ENCODE results near the gene C2CD2.

The C2CD2 gene

DNA sequence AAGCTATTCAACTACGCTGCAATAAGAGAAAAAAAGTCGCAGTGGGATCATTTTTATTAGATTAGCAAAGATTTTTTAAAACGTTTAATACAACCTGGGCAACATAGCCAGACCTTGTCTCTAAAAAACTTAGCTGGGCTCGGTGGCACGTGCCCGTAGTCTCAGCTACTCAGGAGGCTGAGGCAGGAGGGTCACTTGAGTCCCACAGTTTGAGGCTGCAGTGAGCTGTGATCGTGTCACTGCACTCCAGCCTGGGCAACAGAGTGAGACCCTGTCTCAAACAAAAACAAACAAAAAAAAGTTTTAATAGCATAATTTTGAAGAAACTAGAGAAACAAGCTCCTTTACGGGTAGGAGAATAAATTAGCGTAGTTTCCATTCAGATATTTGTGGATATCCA, 73.7 kb downstream of the C2CD2 start:
- Mint-ChIP-seq H3K9me3 (no peaks in the 10 kb centered on the region), H3K36me3 (no peaks in the 10 kb centered on the region), H3K4me3 (peak overlapping the region; percentile 80), H3K27ac (peak overlapping the region; percentile 94), H3K27me3 (peaks cover 18% of the 10 kb centered on the region), H3K4me1 (peaks cover 26% of the 10 kb centered on the region)
- CTCF ChIA-PET, result interaction anchor here (1.4 to 2.9 kb wide), 2 partner anchors 228 to 237 kb away, joined by 4 to 11 read pairs; no protein-coding TSS in a partner anchor
- DNase-seq, result no peak

DNA sequence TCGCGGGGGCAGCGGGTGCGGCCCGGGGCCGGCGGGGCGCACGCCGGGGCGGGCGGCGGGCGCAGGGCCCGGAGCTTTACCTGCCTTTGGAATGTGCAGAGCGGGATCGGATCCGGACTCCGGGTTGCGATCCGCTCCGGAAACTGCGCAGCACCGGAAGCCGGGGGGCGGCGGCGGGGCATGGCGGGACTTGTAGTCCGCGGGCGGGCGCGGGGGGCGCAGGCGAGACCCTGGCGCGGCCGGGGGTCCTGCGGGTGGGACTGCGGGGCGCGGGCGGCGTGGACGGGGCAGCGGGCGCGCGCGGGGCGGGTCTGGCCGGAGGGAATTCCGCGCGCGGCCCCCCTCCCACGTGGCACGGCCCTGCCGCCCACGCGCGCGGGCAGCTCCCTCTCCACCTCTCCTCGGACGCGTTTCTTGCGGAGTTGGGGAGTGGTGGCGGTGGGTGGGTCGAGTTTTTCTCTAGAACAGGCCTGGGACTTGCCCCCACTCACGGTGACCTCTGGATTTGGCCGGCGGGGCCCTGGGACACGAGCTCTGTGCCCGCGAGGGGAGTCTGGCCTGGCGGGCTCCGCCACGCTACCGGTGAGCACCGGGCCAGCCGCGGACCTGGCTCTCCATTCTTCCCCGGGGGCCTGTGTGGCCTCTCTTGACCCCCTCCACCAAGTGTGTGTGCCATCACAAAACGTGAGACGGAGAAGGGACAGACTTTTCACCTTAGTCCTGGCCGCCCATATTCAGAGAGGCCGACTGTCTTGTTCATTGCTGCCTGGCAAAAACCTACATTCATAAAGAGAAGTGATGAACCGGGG, 74.4 kb downstream of the C2CD2 start, which contains the start of gene PRDM15:
TSS of gene PRDM15 (minus strand) at position 155 of the 809 bp plus-strand sequence. CDS start 18,981 bp downstream, outside the sequence.
- Mint-ChIP-seq H3K27me3 (peaks cover 10% of the 10 kb centered on the region), H3K4me3 (peak within 1 kb of the TSS; percentile 85), H3K9me3 (no peaks in the 10 kb centered on the region), H3K27ac (peak within 1 kb of the TSS; percentile 94), H3K36me3 (no peaks in the 10 kb centered on the region), H3K4me1 (peaks cover 26% of the 10 kb centered on the region)
- CTCF ChIA-PET, result interaction anchor here (1.4 to 2.9 kb wide), 2 partner anchors 229 to 238 kb away, joined by 4 to 11 read pairs; no protein-coding TSS in a partner anchor
- peak; percentile 88 for DNase-seq

DNA sequence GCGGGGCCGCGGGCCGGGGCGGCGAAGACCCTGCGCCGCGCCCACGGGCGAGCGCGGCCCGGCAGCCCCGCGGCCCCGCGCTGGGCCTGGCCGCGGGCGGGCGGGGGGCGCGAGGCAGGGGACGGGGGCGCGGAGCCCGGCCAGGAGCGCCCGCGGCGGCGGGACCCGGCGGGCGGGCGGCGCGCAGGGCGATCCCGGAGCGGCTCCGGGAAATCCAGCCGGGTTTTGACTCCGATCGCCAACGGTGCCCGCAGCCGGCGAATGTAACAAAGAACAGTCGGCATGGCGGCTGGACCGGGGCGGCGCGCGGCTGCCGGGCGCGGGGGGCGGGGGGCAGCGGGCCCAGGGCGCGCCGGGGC, 75.0 kb downstream of the C2CD2 start:
- Mint-ChIP-seq H3K4me3 (peak overlapping the region; percentile 66), H3K9me3 (no peaks in the 10 kb centered on the region), H3K27me3 (peaks cover 4% of the 10 kb centered on the region), H3K27ac (peak overlapping the region; percentile 65), H3K36me3 (peaks cover 2% of the 10 kb centered on the region), H3K4me1 (peaks cover 26% of the 10 kb centered on the region)
- peak; percentile 86 for DNase-seq
- CTCF ChIA-PET, result interaction anchor here (2.9 kb wide), 1 partner anchor 239 kb away, joined by 11 read pairs; no protein-coding TSS in a partner anchor

DNA sequence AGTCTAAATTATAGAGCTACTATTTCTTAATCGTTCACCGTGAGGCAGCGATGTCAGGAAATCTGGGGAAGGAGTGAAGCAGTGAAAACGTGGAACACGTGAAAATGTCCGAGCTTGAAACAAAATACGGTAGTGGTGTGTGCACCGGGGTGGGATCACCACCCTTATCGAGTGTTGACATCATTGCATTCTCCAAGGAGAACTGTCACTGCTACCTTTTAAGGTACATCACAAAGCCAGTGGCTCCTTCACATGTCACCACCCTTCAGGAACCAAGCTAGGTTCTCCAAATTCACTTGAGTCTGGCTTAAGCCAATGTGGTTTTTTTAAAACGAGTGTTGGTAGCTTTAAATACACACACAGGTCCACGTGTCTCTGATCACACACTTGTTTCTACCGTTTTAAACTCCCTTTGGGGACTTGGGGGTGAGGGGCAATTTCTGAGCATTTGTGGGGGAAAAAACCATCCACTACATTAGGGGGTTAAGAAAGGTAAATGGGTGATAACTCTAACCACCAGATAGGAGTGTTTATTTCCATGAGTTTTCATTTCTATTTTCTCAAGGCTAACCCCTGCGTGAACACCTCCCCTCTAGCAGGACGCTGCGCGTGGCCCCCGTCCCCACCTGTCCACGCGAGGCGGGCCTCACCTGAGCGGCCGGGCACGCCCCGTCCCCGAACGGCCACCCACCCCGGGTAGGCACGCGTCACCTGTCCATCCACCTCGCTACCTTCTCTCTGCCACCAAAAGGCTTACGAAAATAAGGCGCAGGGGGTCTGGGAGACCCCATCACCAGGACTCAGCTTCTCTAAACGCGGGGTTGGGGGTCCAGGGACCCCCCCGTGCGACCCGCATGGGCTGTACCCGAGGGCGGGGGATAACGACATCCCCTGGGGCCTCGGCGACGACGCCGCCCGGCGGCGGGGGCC, 75.7 kb downstream of the C2CD2 start:
- CTCF ChIA-PET, result interaction anchor here (0.6 to 2.9 kb wide), 7 partner anchors 10 to 239 kb away, joined by 3 to 11 read pairs (median 3); no protein-coding TSS in a partner anchor
- peak overlapping the region; percentile 85 for H3K4me3 Mint-ChIP-seq
- H3K27ac Mint-ChIP-seq, result peak overlapping the region; percentile 91
- H3K9me3 Mint-ChIP-seq, result no peaks in the 10 kb centered on the region
- peaks cover 26% of the 10 kb centered on the region for H3K4me1 Mint-ChIP-seq
- H3K36me3 Mint-ChIP-seq, result peaks cover 2% of the 10 kb centered on the region
- peak; percentile 52 for DNase-seq
- H3K27me3 Mint-ChIP-seq, result peaks cover 4% of the 10 kb centered on the region

DNA sequence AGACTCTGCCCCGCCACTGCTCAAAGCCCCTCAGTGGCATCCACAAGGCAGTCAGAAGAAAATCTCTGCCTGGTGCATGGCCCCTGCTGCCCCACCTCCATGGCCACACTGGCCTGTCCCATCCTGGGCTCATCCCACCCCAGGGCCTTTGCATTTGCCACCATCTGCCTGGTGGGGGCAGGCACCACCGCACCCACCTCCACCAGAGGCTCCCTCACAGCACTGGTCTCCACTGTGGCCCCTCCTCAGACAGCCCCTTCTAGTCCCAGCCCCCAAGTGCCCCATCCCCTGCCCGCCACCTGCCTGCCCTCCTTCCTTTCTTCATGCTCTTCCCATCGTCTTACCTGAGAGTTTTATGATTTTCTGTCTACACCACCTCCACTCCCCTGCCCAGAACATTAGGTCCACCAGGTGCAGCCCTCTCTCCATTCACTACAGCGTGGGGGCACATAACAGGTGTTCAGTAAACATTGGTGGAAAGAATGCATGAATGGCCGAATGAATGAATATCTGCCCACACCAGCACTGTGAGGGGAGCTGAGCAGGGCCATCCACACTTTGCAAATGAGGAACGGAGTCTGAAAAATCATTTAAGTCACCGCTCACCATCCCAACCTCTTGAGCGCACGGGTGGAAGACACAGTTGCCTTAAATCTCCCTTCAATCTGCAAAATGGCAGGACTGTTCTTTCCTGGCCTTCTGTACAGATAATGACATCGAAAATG, 76.7 kb downstream of the C2CD2 start:
- no peak for DNase-seq
- Mint-ChIP-seq H3K9me3 (no peaks in the 10 kb centered on the region), H3K27ac (no peak overlapping the region), H3K4me3 (peak overlapping the region; percentile 85), H3K4me1 (peaks cover 26% of the 10 kb centered on the region), H3K36me3 (peaks cover 2% of the 10 kb centered on the region), H3K27me3 (no peaks in the 10 kb centered on the region)
- CTCF ChIA-PET, result interaction anchor here (0.6 to 2.9 kb wide), 7 partner anchors 22 to 240 kb away, joined by 3 to 11 read pairs (median 4); no protein-coding TSS in a partner anchor

DNA sequence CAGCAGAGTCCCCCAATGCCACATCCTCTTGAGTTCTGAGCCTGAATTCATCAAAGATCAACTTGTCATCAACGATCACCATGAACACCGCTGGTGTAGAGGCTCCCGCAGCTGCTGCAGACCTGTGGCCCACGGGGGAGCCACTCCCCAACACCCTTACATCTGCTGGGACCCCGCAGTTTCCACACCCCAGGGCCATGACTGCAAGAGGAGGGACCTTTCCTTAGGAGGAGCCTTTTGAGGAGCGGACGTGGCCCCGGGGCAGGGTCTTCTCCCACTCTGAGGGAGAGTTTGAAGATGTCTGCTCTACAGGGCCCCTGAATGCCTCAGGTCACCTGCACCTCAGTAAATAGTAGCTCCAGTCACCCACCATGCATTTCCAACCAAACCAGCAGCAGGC, 77.4 kb downstream of the C2CD2 start:
- peaks cover 26% of the 10 kb centered on the region for H3K4me1 Mint-ChIP-seq
- H3K27ac Mint-ChIP-seq, result no peak overlapping the region
- no peak for DNase-seq
- H3K27me3 Mint-ChIP-seq, result no peaks in the 10 kb centered on the region
- peaks cover 2% of the 10 kb centered on the region for H3K36me3 Mint-ChIP-seq
- CTCF ChIA-PET, result interaction anchor here (1.2 kb wide), 1 partner anchor 231 kb away, joined by 5 read pairs; no protein-coding TSS in a partner anchor
- peak overlapping the region; percentile 13 for H3K4me3 Mint-ChIP-seq
- H3K9me3 Mint-ChIP-seq, result no peaks in the 10 kb centered on the region

DNA sequence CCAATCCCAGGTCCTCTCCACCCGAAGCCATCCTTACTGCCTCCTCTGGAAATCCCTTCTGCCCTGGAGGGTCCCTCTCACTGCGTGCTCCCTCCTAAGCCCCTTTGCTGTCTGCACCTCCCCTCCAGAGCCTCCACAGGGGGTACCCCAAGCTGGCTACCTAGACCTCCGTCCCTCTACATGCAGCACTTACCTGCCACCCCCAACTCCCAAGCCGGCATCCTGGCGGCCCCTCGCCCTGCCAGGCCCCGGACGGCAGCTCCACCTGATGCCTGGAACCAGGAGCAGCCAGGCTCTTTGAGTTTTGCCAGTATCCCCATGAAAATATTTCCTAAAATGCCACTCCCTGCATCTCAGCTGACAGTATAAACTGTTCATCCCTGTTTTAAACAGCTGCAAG, 78.7 kb downstream of the C2CD2 start:
- H3K4me3 Mint-ChIP-seq, result no peak overlapping the region
- CTCF ChIA-PET, result no interaction called here
- no peak overlapping the region for H3K27ac Mint-ChIP-seq
- H3K9me3 Mint-ChIP-seq, result no peaks in the 10 kb centered on the region
- DNase-seq, result no peak
- H3K4me1 Mint-ChIP-seq, result peaks cover 24% of the 10 kb centered on the region
- peaks cover 2% of the 10 kb centered on the region for H3K36me3 Mint-ChIP-seq
- no peaks in the 10 kb centered on the region for H3K27me3 Mint-ChIP-seq

DNA sequence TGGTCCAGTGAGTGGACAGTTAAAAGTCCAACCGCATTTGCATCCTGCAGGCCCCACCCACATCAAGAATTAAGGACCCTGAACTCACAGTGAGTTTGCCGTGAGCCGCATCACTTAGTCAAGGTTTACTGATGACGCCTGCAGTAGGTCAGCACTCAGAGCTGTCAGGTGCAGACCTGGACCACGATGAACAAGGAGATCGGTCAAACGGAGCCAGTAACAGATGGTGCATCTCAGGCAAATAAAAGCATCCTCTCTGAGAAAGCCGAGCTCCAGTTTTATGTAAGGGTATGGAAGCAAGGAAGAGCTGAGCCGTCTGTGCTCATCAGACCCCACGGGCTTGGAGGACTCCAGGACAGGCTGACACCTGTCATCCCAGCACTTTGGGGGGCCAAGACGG, 79.2 kb downstream of the C2CD2 start:
- CTCF ChIA-PET, result no interaction called here
- Mint-ChIP-seq H3K4me1 (peaks cover 20% of the 10 kb centered on the region), H3K27ac (no peak overlapping the region), H3K36me3 (peaks cover 2% of the 10 kb centered on the region), H3K9me3 (no peaks in the 10 kb centered on the region), H3K27me3 (no peaks in the 10 kb centered on the region), H3K4me3 (no peak overlapping the region)
- DNase-seq, result no peak

DNA sequence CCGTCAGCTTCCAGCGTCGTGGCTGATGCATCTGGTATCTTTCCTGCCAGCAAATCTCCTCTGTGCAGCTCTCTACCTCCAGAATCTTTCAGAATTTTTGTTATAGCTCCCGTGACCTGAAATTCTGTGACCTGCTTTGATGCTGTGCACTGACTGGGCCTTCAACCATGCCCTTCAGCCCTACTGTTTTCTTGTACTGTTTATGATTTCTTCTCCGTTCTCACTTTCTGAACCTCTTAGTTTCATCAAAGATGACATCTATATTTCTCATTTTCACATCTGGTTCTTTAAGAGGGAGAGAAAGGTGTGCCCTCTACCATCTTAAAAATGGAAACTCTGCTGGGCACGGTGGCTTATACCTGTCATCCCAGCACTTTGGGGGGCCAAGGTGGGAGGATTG, 80.4 kb downstream of the C2CD2 start:
- Mint-ChIP-seq H3K4me1 (peaks cover 20% of the 10 kb centered on the region), H3K27ac (no peak overlapping the region), H3K27me3 (no peaks in the 10 kb centered on the region), H3K36me3 (peaks cover 2% of the 10 kb centered on the region), H3K4me3 (no peak overlapping the region), H3K9me3 (no peaks in the 10 kb centered on the region)
- CTCF ChIA-PET, result no interaction called here
- no peak for DNase-seq

DNA sequence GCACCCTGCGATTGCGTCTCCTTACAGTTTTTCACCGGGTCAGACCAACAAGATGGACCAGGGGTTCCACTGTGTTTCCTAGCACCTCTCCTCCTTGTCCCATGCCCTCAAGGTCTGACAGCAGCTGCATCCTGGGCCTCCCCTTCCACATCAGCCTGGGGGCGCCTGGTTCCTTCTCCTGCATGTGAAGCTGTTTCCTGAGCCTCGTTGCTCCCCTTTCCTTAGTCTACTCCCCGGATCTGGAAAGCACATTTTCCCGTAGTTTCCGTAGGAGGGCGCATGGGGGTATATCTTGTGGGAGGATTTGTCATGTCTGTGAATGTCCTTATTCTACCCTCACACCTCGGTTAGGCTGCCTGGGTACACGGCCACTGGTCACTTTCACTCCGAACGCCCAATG, 80.8 kb downstream of the C2CD2 start:
- no peak for DNase-seq
- CTCF ChIA-PET, result no interaction called here
- no peaks in the 10 kb centered on the region for H3K27me3 Mint-ChIP-seq
- H3K4me3 Mint-ChIP-seq, result no peak overlapping the region
- H3K36me3 Mint-ChIP-seq, result peaks cover 2% of the 10 kb centered on the region
- H3K4me1 Mint-ChIP-seq, result peaks cover 17% of the 10 kb centered on the region
- H3K27ac Mint-ChIP-seq, result no peak overlapping the region
- no peaks in the 10 kb centered on the region for H3K9me3 Mint-ChIP-seq

DNA sequence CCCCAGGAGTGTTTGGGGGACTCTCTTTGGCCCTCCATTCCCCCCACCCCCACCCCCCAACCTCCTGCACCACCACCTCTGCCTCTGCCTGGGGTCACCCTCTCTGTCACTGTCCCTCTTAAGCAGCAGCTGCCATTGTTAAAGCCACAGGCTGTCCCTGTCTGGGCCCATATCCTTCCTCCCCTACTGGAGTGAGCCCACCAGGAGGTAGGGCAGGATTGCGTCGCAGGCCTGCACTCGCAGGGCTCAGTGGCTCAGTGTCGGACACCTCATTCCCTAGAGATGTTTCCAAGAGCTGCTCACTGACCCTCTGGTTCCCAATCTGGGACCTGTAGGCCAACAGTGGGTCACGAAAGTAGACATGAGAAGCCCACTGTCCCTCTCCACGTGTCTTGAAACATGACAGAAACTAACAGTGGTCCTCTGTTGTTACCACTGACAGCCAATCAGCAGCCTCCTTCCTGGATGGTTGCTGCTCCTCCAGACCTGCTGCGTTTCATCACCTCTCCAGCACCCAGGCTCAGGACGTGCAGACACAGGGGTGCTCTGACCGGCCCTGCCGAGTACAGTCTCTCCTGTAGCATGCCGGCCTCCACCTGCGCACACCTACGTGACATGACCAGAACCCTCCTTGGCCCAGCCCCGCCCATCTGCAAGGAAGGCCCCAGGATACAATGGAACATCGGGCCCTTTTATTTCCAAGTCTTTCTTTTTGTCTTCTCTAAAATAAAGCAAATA, 82.4 kb downstream of the C2CD2 start:
- peaks cover 6% of the 10 kb centered on the region for H3K4me1 Mint-ChIP-seq

DNA sequence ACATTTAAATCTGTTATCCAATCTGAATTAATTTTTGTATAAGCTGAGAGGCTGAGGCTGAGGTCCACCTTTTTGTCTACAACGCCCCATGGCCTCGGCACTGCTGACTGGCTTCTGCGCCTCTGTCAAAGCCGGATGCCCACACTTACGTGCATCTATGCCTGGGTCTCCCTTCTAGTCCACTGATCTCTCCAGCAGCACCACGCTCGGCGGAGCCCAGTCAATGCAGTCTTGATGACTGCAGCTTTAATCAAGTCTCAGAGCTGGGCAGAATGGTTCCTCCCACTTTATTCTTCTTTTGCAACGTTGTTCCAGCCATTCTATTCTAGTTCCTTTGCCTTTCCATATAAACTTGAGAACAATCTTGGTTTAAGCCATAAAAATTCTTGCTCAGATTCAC, 84.0 kb downstream of the C2CD2 start:
- Mint-ChIP-seq H3K4me3 (no peak overlapping the region), H3K27me3 (no peaks in the 10 kb centered on the region), H3K36me3 (peaks cover 2% of the 10 kb centered on the region), H3K9me3 (no peaks in the 10 kb centered on the region), H3K27ac (no peak overlapping the region), H3K4me1 (peaks cover 10% of the 10 kb centered on the region)
- no peak for DNase-seq
- CTCF ChIA-PET, result no interaction called here

More for the DNA sequence above, 82.4 kb downstream of the C2CD2 start:
- H3K27ac Mint-ChIP-seq, result no peak overlapping the region
- CTCF ChIA-PET, result no interaction called here
- H3K27me3 Mint-ChIP-seq, result no peaks in the 10 kb centered on the region
- DNase-seq, result no peak
- H3K36me3 Mint-ChIP-seq, result peaks cover 2% of the 10 kb centered on the region
- no peak overlapping the region for H3K4me3 Mint-ChIP-seq
- H3K9me3 Mint-ChIP-seq, result no peaks in the 10 kb centered on the region

DNA sequence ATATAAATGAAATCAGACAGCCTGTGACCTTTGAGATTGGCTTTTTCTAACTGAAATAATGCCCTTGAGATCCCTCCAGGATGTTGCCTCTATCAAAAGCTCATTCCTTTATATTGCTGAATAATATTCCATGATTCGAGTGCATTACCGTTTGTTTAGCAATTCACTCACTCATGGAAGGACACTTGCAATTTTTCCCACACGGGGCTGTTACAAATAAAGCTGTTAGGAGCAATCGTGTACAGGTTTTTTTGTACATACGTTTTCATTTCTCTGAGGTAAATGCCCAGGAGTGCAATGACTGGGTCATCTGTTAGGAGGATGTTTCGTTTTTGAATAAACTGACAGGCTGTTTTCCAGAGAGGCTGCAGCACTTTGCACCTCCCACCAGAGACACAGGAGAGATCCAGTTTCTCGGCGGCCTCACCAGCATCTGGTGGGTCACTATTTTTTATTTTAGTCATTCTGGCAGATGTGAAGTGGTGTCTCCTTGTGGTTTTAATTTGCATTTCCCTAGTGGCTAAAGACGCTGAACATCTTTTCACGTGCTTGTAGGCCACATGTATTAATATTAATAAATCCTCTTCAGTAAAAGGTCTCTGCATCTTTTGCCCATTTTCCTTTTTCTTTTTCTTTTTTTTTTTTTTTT, 85.6 kb downstream of the C2CD2 start:
- H3K4me1 Mint-ChIP-seq, result peaks cover 15% of the 10 kb centered on the region
- CTCF ChIA-PET, result interaction anchor here (0.8 kb wide), 1 partner anchor 10 kb away, joined by 3 read pairs; no protein-coding TSS in a partner anchor

More for the DNA sequence above, 85.6 kb downstream of the C2CD2 start:
- Mint-ChIP-seq H3K4me3 (no peak overlapping the region), H3K27me3 (no peaks in the 10 kb centered on the region), H3K36me3 (no peaks in the 10 kb centered on the region), H3K9me3 (no peaks in the 10 kb centered on the region), H3K27ac (no peak overlapping the region)
- no peak for DNase-seq
